Measurements from ENCODE around the gene DNAJC15.

DNA sequence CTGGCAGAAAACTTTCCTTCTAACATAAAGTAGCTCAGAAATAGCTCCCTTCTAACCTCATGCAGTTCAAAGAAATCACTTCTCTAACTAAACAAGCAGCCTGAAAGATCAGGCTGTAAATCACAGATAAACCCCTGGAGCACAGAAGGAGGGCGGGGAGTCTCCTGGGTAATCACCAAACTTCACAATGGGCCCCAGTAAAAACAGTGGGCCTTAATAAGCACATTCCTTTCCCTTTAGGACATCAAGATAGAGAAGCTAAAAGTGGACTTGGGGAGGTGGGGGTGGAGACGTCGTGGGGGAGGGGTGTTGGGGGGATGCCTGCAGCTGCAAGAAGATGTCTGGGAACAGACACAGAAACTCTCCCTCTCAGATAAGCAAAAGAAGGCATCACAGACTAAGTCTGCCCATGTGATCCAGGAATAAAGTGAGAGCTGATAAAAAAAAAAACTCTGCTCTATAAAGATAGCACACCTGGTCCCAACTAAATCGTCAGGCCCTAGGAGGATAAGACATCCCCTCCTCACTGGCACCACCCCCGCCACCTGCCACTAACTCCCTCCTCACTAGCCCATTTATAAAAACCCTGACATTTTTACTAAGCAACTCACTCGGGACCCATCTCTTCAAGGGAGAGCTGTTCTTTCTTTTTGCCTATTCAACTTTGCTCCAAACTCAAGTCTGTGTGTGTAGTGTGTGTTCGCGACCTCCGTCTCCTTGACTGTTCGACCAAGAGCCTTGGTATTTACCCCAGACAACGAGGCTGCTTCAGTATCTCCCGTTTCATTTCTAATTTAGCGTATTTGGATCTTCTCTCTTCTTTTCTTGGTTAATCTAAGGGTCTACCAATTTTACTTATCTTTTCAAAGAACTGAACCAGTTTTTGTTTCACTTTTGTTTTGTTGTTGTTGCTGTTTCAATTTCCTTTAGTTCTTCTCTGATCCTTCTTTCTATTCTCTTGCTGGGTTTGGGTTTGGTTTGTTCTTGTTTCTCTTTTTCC lies 31.7 kb downstream of the DNAJC15 start:
- TF ChIP-seq, protein P1, sequence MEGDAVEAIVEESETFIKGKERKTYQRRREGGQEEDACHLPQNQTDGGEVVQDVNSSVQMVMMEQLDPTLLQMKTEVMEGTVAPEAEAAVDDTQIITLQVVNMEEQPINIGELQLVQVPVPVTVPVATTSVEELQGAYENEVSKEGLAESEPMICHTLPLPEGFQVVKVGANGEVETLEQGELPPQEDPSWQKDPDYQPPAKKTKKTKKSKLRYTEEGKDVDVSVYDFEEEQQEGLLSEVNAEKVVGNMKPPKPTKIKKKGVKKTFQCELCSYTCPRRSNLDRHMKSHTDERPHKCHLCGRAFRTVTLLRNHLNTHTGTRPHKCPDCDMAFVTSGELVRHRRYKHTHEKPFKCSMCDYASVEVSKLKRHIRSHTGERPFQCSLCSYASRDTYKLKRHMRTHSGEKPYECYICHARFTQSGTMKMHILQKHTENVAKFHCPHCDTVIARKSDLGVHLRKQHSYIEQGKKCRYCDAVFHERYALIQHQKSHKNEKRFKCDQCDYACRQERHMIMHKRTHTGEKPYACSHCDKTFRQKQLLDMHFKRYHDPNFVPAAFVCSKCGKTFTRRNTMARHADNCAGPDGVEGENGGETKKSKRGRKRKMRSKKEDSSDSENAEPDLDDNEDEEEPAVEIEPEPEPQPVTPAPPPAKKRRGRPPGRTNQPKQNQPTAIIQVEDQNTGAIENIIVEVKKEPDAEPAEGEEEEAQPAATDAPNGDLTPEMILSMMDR (IDR thresholded peaks at IDR 0.05), result no peak
- TF ChIP-seq POLR2A (IDR thresholded peaks at IDR 0.05), result no peak
